Hepatocyte (in vitro differentiated cells): ENCODE measurements around the gene EID3.

ENCODE experiments used
- EZH2 ChIP-seq: fragments of 200-600 bp; sonication (generic); IDR thresholded peaks from 2 replicates; pipeline ENCODE4 v1.6.1; 2016; ENCODE audit warnings: antibody characterized with exemption, mild to moderate bottlenecking, borderline replicate concordance
- TF ChIP-seq, protein P1 (sequence below): fragments of 200-600 bp; sonication (generic); IDR thresholded peaks from 2 replicates; pipeline ENCODE4 v1.5.1; 2016; ENCODE audit warnings: antibody characterized with exemption, mild to moderate bottlenecking; ENCODE audit not compliant: poor library complexity

DNA sequence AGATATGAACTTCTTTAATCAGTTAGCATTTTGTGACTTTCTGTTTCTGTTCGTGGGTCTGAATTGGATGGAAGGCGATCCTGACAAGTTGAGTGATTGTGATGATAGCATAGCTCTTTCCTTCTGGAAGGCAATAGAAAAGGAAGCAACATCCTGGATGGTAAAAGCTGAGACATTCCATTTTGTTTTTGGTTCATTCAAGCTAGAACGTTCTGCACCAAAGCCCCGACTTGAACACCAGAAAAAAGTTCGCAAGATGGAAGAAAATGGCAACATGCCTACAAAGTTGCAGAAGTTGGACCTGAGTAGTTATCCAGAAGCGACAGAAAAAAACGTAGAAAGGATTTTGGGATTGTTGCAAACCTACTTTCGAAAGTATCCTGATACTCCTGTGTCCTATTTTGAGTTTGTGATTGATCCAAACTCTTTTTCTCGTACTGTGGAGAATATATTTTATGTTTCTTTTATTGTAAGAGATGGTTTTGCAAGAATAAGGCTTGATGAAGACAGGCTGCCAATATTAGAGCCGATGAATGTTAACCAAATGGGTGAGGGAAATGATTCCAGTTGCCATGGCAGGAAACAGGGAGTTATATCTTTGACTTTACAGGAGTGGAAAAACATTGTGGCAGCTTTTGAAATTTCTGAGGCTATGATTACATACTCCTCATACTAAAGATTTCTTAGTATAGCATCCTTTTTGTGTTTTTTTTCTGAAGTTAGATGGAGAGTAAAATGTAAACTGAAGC is 896 bp downstream of the EID3 start:
- TF ChIP-seq, protein P1, sequence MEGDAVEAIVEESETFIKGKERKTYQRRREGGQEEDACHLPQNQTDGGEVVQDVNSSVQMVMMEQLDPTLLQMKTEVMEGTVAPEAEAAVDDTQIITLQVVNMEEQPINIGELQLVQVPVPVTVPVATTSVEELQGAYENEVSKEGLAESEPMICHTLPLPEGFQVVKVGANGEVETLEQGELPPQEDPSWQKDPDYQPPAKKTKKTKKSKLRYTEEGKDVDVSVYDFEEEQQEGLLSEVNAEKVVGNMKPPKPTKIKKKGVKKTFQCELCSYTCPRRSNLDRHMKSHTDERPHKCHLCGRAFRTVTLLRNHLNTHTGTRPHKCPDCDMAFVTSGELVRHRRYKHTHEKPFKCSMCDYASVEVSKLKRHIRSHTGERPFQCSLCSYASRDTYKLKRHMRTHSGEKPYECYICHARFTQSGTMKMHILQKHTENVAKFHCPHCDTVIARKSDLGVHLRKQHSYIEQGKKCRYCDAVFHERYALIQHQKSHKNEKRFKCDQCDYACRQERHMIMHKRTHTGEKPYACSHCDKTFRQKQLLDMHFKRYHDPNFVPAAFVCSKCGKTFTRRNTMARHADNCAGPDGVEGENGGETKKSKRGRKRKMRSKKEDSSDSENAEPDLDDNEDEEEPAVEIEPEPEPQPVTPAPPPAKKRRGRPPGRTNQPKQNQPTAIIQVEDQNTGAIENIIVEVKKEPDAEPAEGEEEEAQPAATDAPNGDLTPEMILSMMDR = no peak
- no peak for TF ChIP-seq EZH2
